CD4-positive, alpha-beta T cell (primary cell): ENCODE results near the gene CTIF. TPM values are rescaled to one million over a fixed set of nuclear protein-coding genes. Genes with fewer than 3 reads are reported as not detected.

ENCODE experiments used
- ATAC-seq: fragments of 200-7000 bp; cut with Tn5 transposase; one replicate; pipeline ENCODE4 v1.10.0; 2022; ENCODE audit warnings: mild to moderate bottlenecking; ENCODE audit not compliant: poor library complexity
- CTCF ChIA-PET: fragments of 350-600 bp; sonication (Branson Sonifier 250); formaldehyde crosslinking; loops from one replicate; lab custom pipeline; 2021; ENCODE audit warnings: antibody characterized with exemption, inconsistent platforms; lab: Charles Lee
- POLR2A ChIA-PET: fragments of 350-600 bp; sonication (Branson Sonifier 250); formaldehyde crosslinking; loops from one replicate; lab custom pipeline; 2021; ENCODE audit warnings: antibody characterized with exemption, inconsistent platforms; lab: Charles Lee
- DNase-seq, 14 experiments: peaks; one replicate each; pipeline ENCODE4 v3.0.0-alpha.2; 2013 to 2020; ENCODE audit warnings: mixed read lengths in 2 of 14
- H3K27ac ChIP-seq, 2 donors: one replicate each; pipeline versions ENCODE4 v1.5.1 to v1.7.0; 2013; ENCODE audit warnings: low read length in 2 of 2, low read depth in 1 of 2, mild to moderate bottlenecking in 1 of 2
- H3K27me3 ChIP-seq, 2 experiments: 1 replicate in 1 of 2; 2 replicates in 1 of 2; pipeline versions ENCODE4 v1.6.1 to v1.7.0; 2013; ENCODE audit warnings: low read length in 2 of 2, control low read depth in 1 of 2, mild to moderate bottlenecking in 1 of 2, moderate library complexity in 1 of 2; ENCODE audit not compliant: insufficient read depth in 2 of 2, control insufficient read depth in 1 of 2
- H3K36me3 ChIP-seq: one replicate; pipeline ENCODE4 v1.6.1; 2013; ENCODE audit warnings: low read length, control low read depth; ENCODE audit not compliant: insufficient read depth
- H3K4me1 ChIP-seq: one replicate; pipeline ENCODE4 v1.6.1; 2013; ENCODE audit warnings: low read length, control low read depth; ENCODE audit not compliant: insufficient read depth
- H3K4me3 ChIP-seq: one replicate; pipeline ENCODE4 v1.5.1; 2013; ENCODE audit warnings: mild to moderate bottlenecking, low read length, moderate library complexity
- H3K9me3 ChIP-seq, 2 experiments: 1 replicate in 1 of 2; 2 replicates in 1 of 2; pipeline versions ENCODE4 v1.6.1 to v1.7.0; 2013; ENCODE audit warnings: low read length in 2 of 2, mild to moderate bottlenecking in 2 of 2, control low read depth in 1 of 2, moderate library complexity in 1 of 2; ENCODE audit not compliant: control insufficient read depth in 1 of 2, insufficient read depth in 1 of 2
- H3K27ac Mint-ChIP-seq: one replicate; pipeline ENCODE4 v1.8.0; 2020; ENCODE audit warnings: mixed read lengths
- H3K27me3 Mint-ChIP-seq: one replicate; pipeline ENCODE4 v1.8.0; 2021; ENCODE audit warnings: mixed read lengths
- H3K36me3 Mint-ChIP-seq: one replicate; pipeline ENCODE4 v1.8.0; 2021; ENCODE audit warnings: low read depth, mixed read lengths
- H3K4me1 Mint-ChIP-seq: one replicate; pipeline ENCODE4 v1.8.0; 2021; ENCODE audit warnings: low read depth, mixed read lengths
- H3K4me3 Mint-ChIP-seq: one replicate; pipeline ENCODE4 v1.8.0; 2020; ENCODE audit warnings: mild to moderate bottlenecking, mixed read lengths
- H3K9me3 Mint-ChIP-seq: one replicate; pipeline ENCODE4 v1.8.0; 2020; ENCODE audit warnings: mixed read lengths
- CTCF ChIP-seq: fragments of 200-600 bp; IDR thresholded peaks from one replicate; pipeline ENCODE4 v1.8.0; 2022; ENCODE audit warnings: antibody characterized with exemption, mild to moderate bottlenecking
- intact Hi-C, 2 experiments: fragments of 100-400 bp; cut with DNase I in 1 of 2; cut with micrococcal nuclease in 1 of 2; formaldehyde crosslinking; loops; one replicate each; pipeline versions ENCODE4 v1.15.1 to v1.9.0; 2023 to 2025; cut with DNase I, micrococcal nuclease
- total RNA-seq, 174 experiments: library from RNA in 2 of 174; stranded (reverse) in 2 of 174; gene quantifications; one replicate each; pipeline ENCODE4 v1.2.3 and lab custom pipeline; 2021 to 2026

The CTIF gene
- total RNA-seq, 2 experiments from 2014 or later: 1.1 to 2.9 TPM

- Histone ChIP-seq H3K27me3 (no peaks in the 10 kb centered on the region), H3K4me1 (peaks cover 26% of the 10 kb centered on the region), H3K4me3 (no peak overlapping the region), H3K36me3 (no peaks in the 10 kb centered on the region), H3K9me3 (no peaks in the 10 kb centered on the region), H3K27ac (no peak overlapping the region)
- POLR2A ChIA-PET: no interaction called here
- H3K27me3 Mint-ChIP-seq: no peaks in the 10 kb centered on the region
- H3K4me3 Mint-ChIP-seq: no peak overlapping the region
- DNase-seq (peak in 1 of 14 experiments; percentile 17), ATAC-seq (no peak)
- intact Hi-C loops: no loop called here
- H3K4me1 Mint-ChIP-seq: peaks cover 17% of the 10 kb centered on the region
- CTCF ChIA-PET: interaction anchor here (0.7 kb wide), 2 partner anchors 36 to 308 kb away, joined by 3 read pairs; no protein-coding TSS in a partner anchor
- no peak for TF ChIP-seq CTCF
- no peaks in the 10 kb centered on the region for H3K9me3 Mint-ChIP-seq
- no peak overlapping the region for H3K27ac Mint-ChIP-seq
- H3K36me3 Mint-ChIP-seq: no peaks in the 10 kb centered on the region
Measured at GRCh38 chr18:48784656-48785055, 245.8 kb downstream of the CTIF start.

GRCh38 chr18:48785091-48785614, 246.3 kb downstream of the CTIF start:
- H3K9me3 Mint-ChIP-seq: no peaks in the 10 kb centered on the region
- no peak overlapping the region for H3K4me3 Mint-ChIP-seq
- CTCF ChIA-PET: interaction anchor here (0.7 kb wide), 2 partner anchors 36 to 307 kb away, joined by 3 read pairs; no protein-coding TSS in a partner anchor
- Histone ChIP-seq H3K4me1 (peaks cover 26% of the 10 kb centered on the region), H3K27ac (no peak overlapping the region), H3K4me3 (no peak overlapping the region), H3K27me3 (no peaks in the 10 kb centered on the region), H3K9me3 (no peaks in the 10 kb centered on the region), H3K36me3 (no peaks in the 10 kb centered on the region)
- DNase-seq (peak in 3 of 14 experiments; percentile 53 to 61 (median 57)), ATAC-seq (peak; percentile 32)
- POLR2A ChIA-PET: no interaction called here
- no peak for TF ChIP-seq CTCF
- peaks cover 17% of the 10 kb centered on the region for H3K4me1 Mint-ChIP-seq
- H3K27me3 Mint-ChIP-seq: no peaks in the 10 kb centered on the region
- intact Hi-C loops: no loop called here
- H3K36me3 Mint-ChIP-seq: no peaks in the 10 kb centered on the region
- H3K27ac Mint-ChIP-seq: no peak overlapping the region

GRCh38 chr18:48785736-48786454, 247.1 kb downstream of the CTIF start:
- intact Hi-C loops: no loop called here
- Mint-ChIP-seq H3K9me3 (no peaks in the 10 kb centered on the region), H3K4me3 (no peak overlapping the region), H3K27ac (no peak overlapping the region), H3K36me3 (no peaks in the 10 kb centered on the region), H3K27me3 (no peaks in the 10 kb centered on the region), H3K4me1 (peaks cover 17% of the 10 kb centered on the region)
- POLR2A ChIA-PET: no interaction called here
- H3K27ac ChIP-seq: no peak overlapping the region
- H3K4me1 ChIP-seq: peaks cover 28% of the 10 kb centered on the region
- CTCF ChIA-PET: no interaction called here
- H3K36me3 ChIP-seq: no peaks in the 10 kb centered on the region
- H3K9me3 ChIP-seq: no peaks in the 10 kb centered on the region
- H3K4me3 ChIP-seq: no peak overlapping the region
- TF ChIP-seq CTCF: no peak
- H3K27me3 ChIP-seq: no peaks in the 10 kb centered on the region
- no peak for ATAC-seq
- DNase-seq: no peak
